TTC549 (cell line): ENCODE measurements around the gene AURKAIP1.
"Not testable (repeated sequence)": the region's sequence is repeated elsewhere in the genome, so short reads cannot be mapped to it uniquely, and the experiment has no call there.

ENCODE experiments used
- FAIRE-seq: peaks from 2 replicates; lab custom pipeline; 2012; peaks lifted over from hg19 to GRCh38; lab: Jason Lieb, UNC

The AURKAIP1 gene

DNA sequence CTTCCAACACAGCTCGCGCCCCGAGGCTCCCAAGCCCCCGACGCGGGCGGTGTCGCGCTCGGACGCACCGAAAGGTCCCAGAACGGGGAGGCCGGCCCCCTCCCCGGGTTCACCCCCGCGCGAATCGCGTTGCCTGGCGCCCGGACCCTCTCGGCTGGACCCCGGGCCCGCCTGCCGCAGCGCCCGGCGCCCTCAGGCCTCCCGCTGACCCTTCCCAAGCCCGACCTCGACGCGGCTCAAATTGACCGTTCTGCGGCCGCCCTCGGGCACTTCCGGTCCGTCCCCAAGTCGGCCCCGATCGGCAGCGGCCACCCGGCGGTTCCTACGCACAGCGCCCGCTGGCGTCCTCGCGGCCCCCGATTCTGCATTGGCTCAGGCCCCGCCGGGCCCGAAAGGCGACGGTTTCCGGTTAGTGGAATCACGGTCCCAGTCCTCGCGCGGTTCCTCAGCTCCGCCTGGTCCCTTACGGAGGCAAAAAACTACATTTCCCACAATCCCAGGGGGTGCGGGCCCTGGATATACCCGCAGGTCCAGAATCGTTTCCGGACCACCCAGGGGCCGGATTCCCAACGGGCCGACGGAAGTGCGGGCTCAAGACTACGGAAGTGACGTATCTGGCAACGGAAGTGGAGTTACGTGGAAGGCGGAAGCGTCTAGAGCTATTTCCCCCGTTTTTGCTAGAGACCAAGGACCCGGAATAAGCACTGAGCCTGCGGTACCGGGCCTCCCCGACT, at the start of gene AURKAIP1:
Gene AURKAIP1, minus strand, starts transcription at position 279 of the 734 bp plus-strand sequence. CDS start 451 bp downstream, outside the sequence.
- FAIRE-seq: peak; percentile 98

GRCh38 chr1:1424707-1425106, 49.7 kb upstream of the AURKAIP1 start:
- no peak for FAIRE-seq

- FAIRE-seq: no peak
These were observed 48.2 kb upstream of the AURKAIP1 start for GRCh38 chr1:1423245-1423597.

- no peak for FAIRE-seq
These were observed 47.6 kb upstream of the AURKAIP1 start for GRCh38 chr1:1422465-1423244.

DNA sequence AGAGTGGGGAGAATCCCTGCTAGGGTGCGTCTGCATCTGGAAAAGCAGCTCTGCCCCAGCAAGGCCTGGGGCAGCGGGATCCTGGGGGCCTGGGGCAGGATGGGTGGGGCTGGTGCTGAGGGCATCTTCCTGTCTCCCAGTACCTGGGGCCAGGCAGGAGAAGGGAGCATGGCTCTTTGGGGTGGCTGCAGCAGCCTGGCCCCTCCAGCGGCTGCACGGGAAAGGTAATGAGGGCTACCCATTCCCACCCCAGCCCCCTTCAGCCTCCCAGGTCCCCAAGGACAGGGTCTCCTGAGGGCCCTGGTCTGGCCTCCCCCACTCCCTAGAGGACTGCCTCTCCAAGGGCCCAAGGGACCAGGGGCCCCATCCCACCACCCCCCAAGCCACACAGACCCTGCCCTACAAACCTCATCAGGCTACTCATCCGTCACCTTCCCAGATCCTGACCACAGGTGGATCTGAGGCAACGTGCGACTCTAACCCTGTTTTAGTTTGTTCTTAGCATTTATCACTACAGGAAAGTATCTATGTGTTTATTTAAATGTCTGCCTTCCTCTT, 47.0 kb upstream of the AURKAIP1 start:
- no peak for FAIRE-seq

GRCh38 chr1:1421147-1421906, 46.3 kb upstream of the AURKAIP1 start, which contains the start of gene ANKRD65:
ANKRD65 (minus strand) TSS chr1:1421276; CDS start chr1:1421005, 271 bp downstream.
- FAIRE-seq: no peak

GRCh38 chr1:1420654-1421141, 45.7 kb upstream of the AURKAIP1 start:
- FAIRE-seq: no peak

DNA sequence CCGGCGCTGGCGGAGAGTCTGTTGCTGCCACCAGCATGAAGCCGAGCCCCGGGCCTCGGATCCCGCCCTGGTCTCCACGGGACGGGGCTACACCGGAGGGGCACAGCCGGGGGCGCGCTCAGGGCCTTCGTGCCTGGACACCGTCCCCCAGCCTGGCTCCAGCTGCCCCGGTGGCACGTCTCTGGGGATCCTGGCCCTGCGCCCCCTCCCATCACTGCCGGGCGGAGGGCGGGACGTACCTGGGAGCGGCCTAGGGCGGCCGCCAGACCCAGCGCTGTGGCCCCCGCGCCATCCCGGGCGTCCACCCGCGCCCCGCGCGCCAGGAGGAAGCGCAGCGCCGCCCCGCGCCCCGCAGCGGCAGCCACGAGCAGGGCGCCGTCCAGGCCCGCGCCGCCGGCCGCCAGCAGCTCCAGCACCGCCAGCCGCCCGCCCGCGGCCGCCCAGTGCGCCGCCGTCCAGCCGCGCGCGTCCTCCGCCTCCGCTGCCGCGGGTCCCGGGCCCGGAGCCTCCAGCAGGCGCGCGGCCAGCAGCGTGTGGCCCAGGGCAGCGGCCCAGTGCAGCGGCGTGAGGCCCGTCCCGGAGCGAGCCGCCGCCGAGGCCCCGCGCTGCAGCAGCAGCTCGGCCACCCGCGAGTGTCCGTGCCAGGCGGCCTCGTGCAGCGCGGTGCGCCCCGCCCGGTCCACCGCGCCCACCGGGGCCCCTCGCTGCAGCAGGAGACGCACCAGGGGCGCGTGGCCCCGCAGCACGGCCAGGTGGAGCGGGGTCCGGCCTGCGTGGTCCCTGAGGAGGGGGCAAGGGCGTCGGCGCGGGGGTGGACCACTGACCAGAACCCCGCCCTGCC, 45.0 kb upstream of the AURKAIP1 start:
- FAIRE-seq: no peak

DNA sequence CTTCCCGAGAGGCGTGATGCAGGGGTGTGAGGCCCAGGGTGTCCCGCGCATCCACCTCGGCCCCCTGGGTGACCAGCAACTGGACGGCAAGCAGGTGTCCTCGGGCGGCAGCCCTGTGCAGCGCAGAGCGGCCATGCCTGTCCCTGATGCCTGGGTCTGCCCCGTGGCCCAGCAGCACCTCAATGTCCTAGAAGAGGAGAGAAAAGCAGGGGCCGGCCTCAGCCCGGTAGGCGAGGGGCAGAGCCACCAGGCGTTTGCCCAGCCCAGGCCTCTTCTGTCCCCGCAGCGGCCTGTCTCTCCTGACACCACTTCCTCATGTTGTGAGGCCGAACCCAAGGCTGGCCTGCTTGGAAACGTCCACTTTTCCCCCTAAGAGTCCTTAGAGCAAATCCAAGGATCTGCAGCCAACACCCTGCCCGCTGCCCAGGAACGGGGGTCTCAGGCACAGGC, 44.4 kb upstream of the AURKAIP1 start:
- FAIRE-seq: no peak

GRCh38 chr1:1418464-1419362, 43.7 kb upstream of the AURKAIP1 start:
- FAIRE-seq: no peak

DNA sequence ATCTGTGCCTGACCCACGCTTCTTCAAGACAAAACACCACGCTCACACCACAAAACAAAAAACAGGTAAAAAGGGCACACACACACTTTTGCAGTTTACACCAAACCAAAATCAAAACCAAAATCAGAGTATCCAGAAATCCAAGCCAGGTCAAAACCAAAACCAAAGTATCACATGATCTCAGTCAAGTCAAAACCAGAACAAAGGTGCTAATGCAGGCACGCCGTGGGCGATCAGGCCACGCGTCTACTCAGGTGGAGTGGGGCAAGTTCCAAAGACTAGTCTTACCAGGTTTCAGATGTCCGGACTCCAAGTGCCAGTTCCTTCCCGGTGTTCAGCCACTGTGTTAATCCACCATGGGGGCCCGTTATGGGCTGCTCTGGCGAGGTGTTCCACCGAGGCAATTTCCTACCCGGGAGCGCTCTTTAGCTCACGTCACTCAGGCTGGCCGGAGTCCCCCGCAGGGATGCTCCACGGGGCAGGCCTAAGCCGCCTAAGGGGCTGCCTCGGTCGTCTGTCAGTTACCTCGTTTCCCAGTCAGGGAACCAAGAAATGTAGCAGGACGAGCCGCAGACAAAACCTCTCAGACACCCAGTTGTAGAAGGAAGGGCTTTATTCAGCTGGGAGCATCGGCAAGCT, 42.9 kb upstream of the AURKAIP1 start:
- FAIRE-seq: not testable (repeated sequence)

DNA sequence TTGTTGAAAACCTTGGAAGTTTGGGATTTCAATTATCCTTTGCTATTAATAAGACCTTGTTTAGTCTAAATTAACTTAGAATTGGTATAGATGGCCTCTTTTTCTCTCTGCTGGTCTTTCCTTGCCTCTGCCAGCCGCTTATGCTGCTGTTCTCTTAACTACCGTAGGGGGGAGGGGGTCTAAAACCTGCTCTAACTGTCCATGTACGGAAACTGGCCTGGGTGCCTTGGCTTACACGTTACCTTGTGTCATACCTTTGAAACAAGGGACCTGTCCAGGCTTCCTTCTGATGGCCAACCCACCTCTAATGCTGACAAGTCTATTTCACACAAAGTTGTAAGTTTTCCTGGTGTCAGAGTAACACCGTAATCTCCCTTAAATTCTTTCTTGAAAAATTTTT, 42.4 kb upstream of the AURKAIP1 start:
- FAIRE-seq: not testable (repeated sequence)

DNA sequence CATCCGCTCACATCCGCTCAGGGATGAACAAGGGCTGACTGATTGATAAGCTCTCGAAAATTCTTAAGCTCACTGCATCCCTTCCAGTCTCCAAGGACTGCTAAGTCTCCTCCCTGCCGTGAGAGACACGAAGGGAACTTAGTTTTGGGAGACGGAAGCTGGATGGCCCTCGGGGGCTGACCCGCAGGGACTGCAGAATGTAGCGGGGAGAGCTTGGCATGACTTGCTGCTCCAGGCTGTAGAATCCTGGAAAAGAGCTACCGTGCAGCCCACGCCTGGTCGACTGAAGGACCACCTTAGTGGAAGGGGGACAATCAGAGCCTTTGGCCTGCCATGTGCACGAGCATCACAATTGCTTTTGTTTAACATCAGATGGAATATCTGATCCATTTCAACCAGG, 40.7 kb upstream of the AURKAIP1 start:
- no peak for FAIRE-seq

DNA sequence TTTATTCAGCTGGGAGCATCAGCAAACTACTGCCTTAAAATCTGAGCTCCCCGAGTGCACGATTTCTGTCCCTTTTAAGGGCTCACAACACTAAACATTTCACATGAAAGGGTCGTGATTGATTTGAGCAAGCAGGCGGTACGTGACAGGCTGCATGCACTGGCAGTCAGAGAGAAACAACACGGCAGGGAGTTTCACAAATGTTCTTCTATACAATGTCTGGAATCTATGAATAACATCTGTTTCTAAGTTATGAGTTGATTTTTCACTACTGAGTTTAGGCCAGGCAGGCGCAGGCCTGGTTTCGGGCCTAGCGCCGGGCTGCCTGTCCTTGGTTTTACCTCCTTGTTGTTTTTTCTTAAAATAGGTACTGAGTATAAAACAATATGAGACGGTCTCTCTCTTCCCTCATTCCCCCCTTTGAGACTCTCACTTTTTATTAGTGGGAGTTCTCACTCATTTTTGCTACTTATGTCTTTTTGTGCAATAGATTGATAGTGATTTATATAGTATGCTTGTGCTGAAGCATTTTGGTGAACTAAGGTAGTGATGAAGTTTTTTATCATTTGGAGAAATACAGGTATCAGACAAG, 37.4 kb upstream of the AURKAIP1 start:
- FAIRE-seq: not testable (repeated sequence)

- FAIRE-seq: no peak
These were observed 36.6 kb upstream of the AURKAIP1 start for GRCh38 chr1:1411626-1412025.

GRCh38 chr1:1410238-1410637, 35.2 kb upstream of the AURKAIP1 start:
- FAIRE-seq: not testable (repeated sequence)

GRCh38 chr1:1407636-1408318, 32.8 kb upstream of the AURKAIP1 start:
- no peak for FAIRE-seq

DNA sequence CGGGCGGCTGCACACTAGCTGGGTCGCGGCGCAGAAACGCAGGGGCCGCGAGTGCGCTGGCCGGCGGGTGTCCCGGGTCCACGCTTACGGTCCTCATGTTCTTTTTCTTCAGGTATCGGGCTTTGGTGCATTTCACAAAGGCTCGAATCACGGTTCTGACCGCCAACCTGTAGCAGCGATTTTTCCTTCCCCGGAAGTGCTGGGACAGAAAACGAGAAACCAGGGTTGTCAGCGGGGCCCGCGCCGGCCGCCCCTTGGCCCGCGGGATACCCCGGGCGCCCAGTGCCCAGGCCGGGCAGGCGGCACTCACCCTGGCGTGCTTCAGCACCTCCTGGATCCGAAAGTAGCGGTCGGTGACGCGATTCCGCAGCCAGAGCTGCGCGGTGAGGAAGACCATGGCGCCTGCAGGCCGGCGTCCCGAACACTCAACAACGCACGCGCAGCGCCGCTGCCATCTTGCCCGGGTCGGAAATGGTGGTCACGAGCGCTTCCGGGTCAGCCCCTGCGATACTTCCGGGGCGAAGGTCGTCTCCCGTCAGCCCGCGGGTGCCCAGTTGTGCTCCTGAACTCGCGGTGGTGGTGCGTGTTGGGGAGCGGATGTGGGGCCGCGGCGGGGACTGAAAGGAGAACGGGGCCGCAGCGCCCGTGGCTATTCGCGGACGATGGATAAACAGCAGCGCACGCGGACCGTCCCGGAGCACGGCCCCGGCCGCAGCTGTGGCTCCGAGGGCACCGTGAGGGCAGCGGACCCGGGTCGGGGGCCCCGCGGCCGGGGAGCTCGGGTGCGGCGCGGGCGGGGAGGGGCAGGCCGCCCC, 32.0 kb upstream of the AURKAIP1 start, which contains the start of gene MRPL20:
Gene MRPL20, minus strand, starts transcription at position 473 of the 815 bp plus-strand sequence. Its CDS starts 76 bp downstream, at position 397.
- FAIRE-seq: no peak
